Measurements from ENCODE around the gene ZBTB20. TPM values are rescaled to one million over a fixed set of nuclear protein-coding genes. Genes with fewer than 3 reads are reported as not detected.
"Not testable (repeated sequence)": the region's sequence is repeated elsewhere in the genome, so short reads cannot be mapped to it uniquely, and the experiment has no call there.

The ZBTB20 gene
- total and polyA plus RNA-seq, 2 donors (not counting 1 experiment from before 2014, with no cell fraction given) = 4.0 to 123 TPM

GRCh38 chr3:114816052-114816451 is 331.0 kb downstream of the ZBTB20 start:
- H3K79me2 ChIP-seq (ENCODE audit: control insufficient read depth, insufficient read depth, low read length) = no peaks in the 10 kb centered on the region
- no peaks in the 10 kb centered on the region for H3K27me3 ChIP-seq (replicated peaks in 1 of 4; ENCODE audit: control extremely low read depth in 1 of 4, control insufficient read depth in 3 of 4, insufficient read depth in 4 of 4, low read length in 3 of 4)
- no peak for ATAC-seq (ENCODE audit: low read depth)
- no peak for TF ChIP-seq CTCF (IDR thresholded peaks at IDR 0.05)
- no peak for TF ChIP-seq EZH2 (IDR thresholded peaks at IDR 0.05; ENCODE audit: borderline replicate concordance, insufficient read depth, low read depth, low read length, poor library complexity, severe bottlenecking)
- H3K27ac ChIP-seq (ENCODE audit: low read length in 2 of 2) = no peak overlapping the region
- no peaks in the 10 kb centered on the region for H3K36me3 ChIP-seq (replicated peaks in 1 of 2; ENCODE audit: control extremely low read depth in 1 of 2, control insufficient read depth in 1 of 2, extremely low read depth in 1 of 2, insufficient read depth in 2 of 2, low read length in 1 of 2)
- peaks cover 15% of the 10 kb centered on the region for H3K4me1 Mint-ChIP-seq
- no peak overlapping the region for H3K4me3 ChIP-seq (ENCODE audit: control extremely low read depth in 1 of 5, extremely low read depth in 1 of 5, insufficient read depth in 1 of 5, low read depth in 2 of 5, low read length in 4 of 5)
- no peaks in the 10 kb centered on the region for H3K27me3 Mint-ChIP-seq
- intact Hi-C loops (cut with micrococcal nuclease) = no loop called here
- H3K4me1 ChIP-seq (ENCODE audit: control insufficient read depth in 2 of 2, insufficient read depth in 2 of 2, low read length in 2 of 2) = peaks cover 6 to 8% of the 10 kb centered on the region in 2 donors
- DNase-seq = no peak
- no peak overlapping the region for H3K4me2 ChIP-seq (replicated peaks; ENCODE audit: low read depth, low read length, poor library complexity, severe bottlenecking)
- ChIA-PET CTCF (interaction anchor here (0.8 to 1.3 kb wide), 3 partner anchors 102 to 264 kb away, joined by 3 read pairs; no protein-coding TSS in a partner anchor), POLR2A (no interaction called here)
- peaks cover 0 to 4% (median 0%) of the 10 kb centered on the region in 3 donors for H3K9me3 ChIP-seq (ENCODE audit: control extremely low read depth in 1 of 3, control insufficient read depth in 2 of 3, insufficient read depth in 1 of 3, low read length in 2 of 3)
- whole genome bisulfite sequencing (ENCODE audit: insufficient coverage) = no CpG with 5 or more reads among the region's 2 CpGs
- no peak overlapping the region for H3K9ac ChIP-seq (ENCODE audit: low read length)
- H2AFZ ChIP-seq (ENCODE audit: insufficient read depth, low read depth, low read length, poor library complexity, severe bottlenecking) = no peak overlapping the region
- H3K9me3 Mint-ChIP-seq (ENCODE audit: insufficient read depth) = no peaks in the 10 kb centered on the region
- no peaks in the 10 kb centered on the region for H4K20me1 ChIP-seq (ENCODE audit: control insufficient read depth, insufficient read depth, low read length, poor library complexity, severe bottlenecking)
- H3K4me3 Mint-ChIP-seq = no peak overlapping the region
- H3K27ac Mint-ChIP-seq = no peak overlapping the region

DNA sequence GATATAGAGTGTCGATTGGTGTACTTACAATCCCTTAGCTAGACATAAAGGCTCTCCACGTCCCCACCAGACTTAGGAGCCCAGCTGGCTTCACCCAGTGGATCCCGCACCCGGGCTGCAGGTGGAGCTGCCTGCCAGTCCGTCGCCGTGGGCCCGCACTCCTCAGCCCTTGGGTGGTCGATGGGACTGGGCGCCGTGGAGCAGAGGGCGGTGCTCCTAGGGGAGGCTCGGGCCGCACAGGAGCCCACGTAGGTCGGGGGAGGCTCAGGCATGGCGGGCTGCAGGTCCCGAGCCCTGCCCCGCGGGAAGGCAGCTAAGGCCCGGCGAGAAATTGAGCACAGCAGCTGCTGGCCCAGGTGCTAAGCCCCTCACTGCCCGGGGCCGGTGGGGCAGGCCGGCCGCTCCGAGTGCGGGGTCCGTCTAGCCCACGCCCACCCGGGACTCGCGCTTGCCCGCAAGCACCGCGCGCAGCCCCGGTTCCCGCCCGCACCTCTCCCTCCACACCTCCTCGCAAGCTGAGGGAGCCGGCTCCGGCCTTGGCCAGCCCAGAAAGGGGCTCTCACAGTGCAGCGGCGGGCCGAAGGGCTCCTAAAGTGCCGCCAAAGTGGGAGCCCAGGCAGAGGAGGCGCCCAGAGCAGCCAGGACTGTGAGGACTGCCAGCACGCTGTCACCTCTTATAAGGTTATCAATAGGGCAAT is 334.4 kb downstream of the ZBTB20 start:
- H3K27ac Mint-ChIP-seq; DNase-seq; H3K9ac ChIP-seq (ENCODE audit: low read length); H2AFZ ChIP-seq (ENCODE audit: insufficient read depth, low read depth, low read length, poor library complexity, severe bottlenecking); CTCF ChIA-PET; H3K9me3 Mint-ChIP-seq (ENCODE audit: insufficient read depth); H3K36me3 ChIP-seq (replicated peaks in 1 of 2; ENCODE audit: control extremely low read depth in 1 of 2, control insufficient read depth in 1 of 2, extremely low read depth in 1 of 2, insufficient read depth in 2 of 2, low read length in 1 of 2); intact Hi-C loops (cut with micrococcal nuclease); H3K27me3 Mint-ChIP-seq; POLR2A ChIA-PET; H3K27ac ChIP-seq (ENCODE audit: low read length in 2 of 2); H4K20me1 ChIP-seq (ENCODE audit: control insufficient read depth, insufficient read depth, low read length, poor library complexity, severe bottlenecking); H3K9me3 ChIP-seq (ENCODE audit: control extremely low read depth in 1 of 3, control insufficient read depth in 2 of 3, insufficient read depth in 1 of 3, low read length in 2 of 3); H3K27me3 ChIP-seq (replicated peaks in 1 of 4; ENCODE audit: control extremely low read depth in 1 of 4, control insufficient read depth in 3 of 4, insufficient read depth in 4 of 4, low read length in 3 of 4); ATAC-seq (ENCODE audit: low read depth); H3K4me2 ChIP-seq (replicated peaks; ENCODE audit: low read depth, low read length, poor library complexity, severe bottlenecking); H3K4me3 Mint-ChIP-seq; H3K79me2 ChIP-seq (ENCODE audit: control insufficient read depth, insufficient read depth, low read length); H3K4me3 ChIP-seq (ENCODE audit: control extremely low read depth in 1 of 5, extremely low read depth in 1 of 5, insufficient read depth in 1 of 5, low read depth in 2 of 5, low read length in 4 of 5): not testable (repeated sequence)
- peaks cover 25% of the 10 kb centered on the region for H3K4me1 Mint-ChIP-seq
- H3K4me1 ChIP-seq (ENCODE audit: control insufficient read depth in 2 of 2, insufficient read depth in 2 of 2, low read length in 2 of 2) = peaks cover 13 to 16% of the 10 kb centered on the region in 2 donors
- WGBS (ENCODE audit: insufficient coverage) = 98% methylated on average over 48 of the region's 49 CpGs

Measured in B cell (primary cell).